Panc1 (cell line): ENCODE data around the gene RNF212.

Experiments used
- CTCF ChIP-seq: fragments of 450-650 bp; IDR thresholded peaks from 2 replicates; pipeline ENCODE4 v1.5.1; 2017; ENCODE audit warnings: mild to moderate bottlenecking
- REST ChIP-seq, 2 experiments: IDR thresholded peaks; 2 replicates each; pipeline ENCODE4 v1.6.1; 2011 to 2012; ENCODE audit warnings: low read depth in 2 of 2, control low read depth in 1 of 2, low read length in 1 of 2, mild to moderate bottlenecking in 1 of 2, moderate library complexity in 1 of 2; ENCODE audit not compliant: insufficient read depth in 1 of 2
- SIN3A ChIP-seq: IDR thresholded peaks from 2 replicates; pipeline ENCODE4 v1.6.1; 2012; ENCODE audit warnings: low read depth, mild to moderate bottlenecking, low read length, moderate library complexity, borderline replicate concordance; ENCODE audit not compliant: insufficient read depth

GRCh38 chr4:1093391-1094335 is 19.7 kb downstream of the RNF212 start:
- TF ChIP-seq CTCF: no peak
- TF ChIP-seq REST (IDR thresholded peaks at IDR 0.05; ENCODE audit: insufficient read depth in 1 of 2, low read depth in 2 of 2, low read length in 1 of 2): no peak
- TF ChIP-seq SIN3A: no peak
